ENCODE data around the gene SPAG4. TPM values are rescaled to one million over a fixed set of nuclear protein-coding genes. Genes with fewer than 3 reads are reported as not detected.

Gene SPAG4
- total RNA-seq, 1 donor from 2014 or later: 1.4 TPM

- DNase-seq: no peak
Measured at GRCh38 chr20:35660122-35660937, 44.7 kb downstream of the SPAG4 start.

DNA sequence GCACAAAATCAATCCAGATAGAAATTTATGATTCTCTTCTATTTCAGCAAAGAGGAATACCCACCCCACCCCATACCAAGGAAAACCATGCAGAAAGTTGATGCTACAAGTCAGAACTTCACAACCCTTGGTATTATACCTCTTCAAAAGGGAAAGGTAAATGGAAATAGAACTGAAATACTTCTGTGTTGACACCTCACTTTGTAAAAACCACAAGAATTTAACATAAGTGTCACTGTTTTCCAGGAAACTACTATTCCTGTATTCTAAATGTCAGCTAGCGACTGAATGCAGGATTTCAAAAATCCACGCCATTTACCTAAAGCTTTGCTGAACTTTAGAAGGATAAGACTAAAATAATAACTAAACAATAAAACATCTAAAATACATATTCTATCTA, 45.4 kb downstream of the SPAG4 start:
- no peak for DNase-seq

DNA sequence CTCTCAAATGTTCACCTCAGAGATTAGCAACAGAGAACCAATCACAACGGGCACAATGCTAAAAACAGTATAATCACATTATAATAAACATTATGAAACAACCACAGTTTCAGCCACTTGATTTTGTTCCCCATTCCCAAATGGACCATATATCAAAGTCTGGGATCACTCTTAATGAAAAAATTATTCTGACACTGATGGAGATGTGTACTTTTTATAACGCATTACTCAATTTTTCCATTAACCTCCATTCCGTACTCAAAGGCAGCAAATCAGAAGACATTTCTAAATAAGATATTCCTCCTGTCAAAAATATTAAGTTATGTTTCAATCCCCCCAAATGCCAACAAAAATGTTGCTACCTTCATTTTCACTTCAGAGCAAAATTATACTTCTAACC, 46.3 kb downstream of the SPAG4 start:
- no peak for DNase-seq

GRCh38 chr20:35662551-35662950, 46.9 kb downstream of the SPAG4 start:
- no peak for DNase-seq

DNA sequence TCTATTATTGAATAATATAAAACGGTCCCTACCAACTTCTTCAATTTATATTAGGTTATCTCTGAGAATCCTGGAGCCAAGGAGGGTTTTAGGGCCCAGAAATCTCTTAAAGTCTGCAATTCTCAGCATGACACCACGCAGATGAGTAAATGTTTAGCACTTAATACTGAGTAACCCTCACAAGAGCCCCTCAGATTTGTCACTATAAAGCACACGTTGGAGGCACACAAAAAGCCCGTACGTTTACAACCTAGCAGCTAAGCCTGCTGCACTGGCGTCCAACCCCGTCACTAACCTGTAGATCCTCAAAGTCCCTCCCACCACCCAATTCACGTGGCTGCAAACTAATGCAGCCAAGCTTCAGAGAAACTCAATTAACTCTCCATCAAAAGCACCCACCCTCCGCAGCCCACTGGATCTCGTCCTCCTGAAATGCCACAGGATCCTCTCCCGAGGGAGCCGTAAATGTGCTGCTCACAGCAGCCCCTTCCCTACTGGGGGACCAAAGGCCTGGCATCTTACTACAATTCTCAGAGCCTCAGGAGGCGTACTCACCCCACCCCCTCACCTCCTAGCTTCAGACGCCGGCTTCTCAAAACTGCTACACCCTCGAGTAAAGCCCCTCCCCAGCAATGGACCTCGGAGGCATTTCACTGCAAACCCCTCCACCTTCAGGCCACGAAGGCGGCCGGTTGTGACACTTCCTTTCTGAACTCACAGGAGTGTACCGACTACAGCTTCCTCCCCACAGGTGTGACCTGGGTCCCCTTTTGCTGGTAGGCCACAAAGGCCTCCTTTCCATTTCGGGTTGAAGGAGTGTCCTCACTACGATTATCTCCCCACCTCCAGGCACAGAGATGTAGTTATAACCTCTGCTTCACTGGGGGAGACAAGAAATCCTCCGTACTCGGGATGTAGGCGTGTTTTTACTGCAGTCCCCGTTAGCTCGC, 48.2 kb downstream of the SPAG4 start:
- DNase-seq: peak; percentile 24

DNA sequence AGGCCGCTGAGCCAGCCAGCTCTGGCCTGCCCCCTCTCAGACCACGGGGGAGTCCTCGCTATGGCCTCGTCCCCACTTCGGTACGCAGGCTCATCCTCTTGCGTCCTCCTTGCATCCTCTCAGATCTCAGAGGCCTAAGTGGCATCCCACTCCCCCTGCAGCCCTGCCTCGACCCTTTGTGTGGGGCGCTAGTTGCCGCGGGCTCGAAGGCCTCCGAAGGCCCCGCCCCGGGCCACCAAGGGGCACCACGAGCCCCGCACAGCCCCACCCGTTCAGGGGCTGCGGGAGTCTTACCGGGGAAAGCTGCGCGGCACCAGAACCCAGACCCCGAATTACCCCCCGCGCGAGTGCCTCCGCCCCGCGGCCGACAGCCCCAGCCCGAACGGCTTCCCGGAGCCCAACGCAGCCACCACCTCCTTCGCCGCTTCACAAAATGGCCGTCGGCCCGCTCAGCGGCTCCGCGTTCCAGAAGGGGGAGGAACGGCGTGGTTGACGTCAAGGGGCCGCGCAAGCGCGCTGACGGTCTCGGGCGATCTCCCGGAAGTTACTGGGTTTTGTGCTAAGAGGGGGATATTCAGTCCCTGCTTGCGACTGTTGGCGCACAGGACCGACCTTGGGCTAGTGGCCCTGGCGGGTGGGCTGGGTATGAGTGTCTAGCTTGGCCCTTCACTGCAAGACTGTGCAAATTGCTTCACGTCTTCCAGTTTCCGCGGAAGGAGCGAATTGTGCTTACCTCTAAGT, 49.0 kb downstream of the SPAG4 start, which contains the start of the genes CPNE1 and RBM12:
Gene CPNE1, minus strand, starts transcription at position 435 of the 741 bp plus-strand sequence. CDS start 31,977 bp downstream, outside the sequence.
Gene RBM12, minus strand, starts transcription at position 435 of the 741 bp plus-strand sequence. CDS start 9,578 bp downstream, outside the sequence.
- peak; percentile 85 for DNase-seq

- no peak for DNase-seq
Measured at GRCh38 chr20:35665949-35666288, 50.3 kb downstream of the SPAG4 start.

DNA sequence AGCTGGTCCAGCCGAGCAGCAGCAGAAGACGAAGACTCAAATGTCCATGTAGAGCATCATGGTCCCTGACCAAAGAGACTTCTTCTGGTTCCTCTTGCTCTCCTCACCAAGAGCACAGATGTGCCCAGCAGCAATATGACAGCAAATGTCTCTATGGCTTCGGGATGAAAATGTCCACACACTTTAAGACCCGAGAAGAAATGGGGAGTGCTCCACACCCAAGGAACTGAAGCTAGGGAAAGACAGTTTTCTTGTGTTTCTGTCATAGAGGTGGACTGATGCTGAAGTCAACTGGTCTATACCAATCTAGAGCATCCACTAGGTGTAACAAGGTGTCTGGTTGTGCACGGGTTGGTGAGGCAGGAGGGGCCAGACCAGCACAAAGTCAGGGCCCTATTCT, 53.6 kb downstream of the SPAG4 start:
- no peak for DNase-seq

DNA sequence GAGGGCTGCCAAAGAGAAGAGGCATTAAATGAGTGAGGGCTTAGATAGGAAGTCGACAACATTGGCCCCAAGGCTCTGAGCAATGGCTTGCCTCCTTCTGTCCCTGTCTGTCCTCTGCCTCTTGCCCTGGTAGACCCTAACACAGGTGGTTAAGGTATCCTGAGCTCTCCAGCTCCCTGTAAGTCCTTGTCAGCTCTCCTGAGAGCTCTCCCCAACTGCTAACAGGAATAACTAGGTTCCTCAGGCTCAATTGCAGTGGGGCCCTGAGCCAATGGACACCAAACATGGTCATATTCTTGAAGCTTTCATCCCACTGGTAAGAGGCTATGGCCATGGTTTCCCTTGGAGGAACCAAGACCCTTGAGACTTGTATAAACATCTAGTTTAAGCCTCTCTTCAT, 54.1 kb downstream of the SPAG4 start:
- no peak for DNase-seq

Small RNA genes within 50 kb of the gene (small RNA-seq; reads per million reads assigned to genes)
- gene RNU6-759P (not detected), gene RPL37P1 (not detected)

Other genes with a start within 250 kb of the SPAG4 start
- 28.5 TPM for gene UQCC1, start 203.9 kb upstream of the SPAG4 start, total RNA-seq
- 0.62 TPM for gene GDF5, start 177.6 kb upstream of the SPAG4 start, total RNA-seq
- 21.8 TPM for gene CEP250, start 160.2 kb upstream of the SPAG4 start, total RNA-seq
- gene C20orf173, start 86.2 kb upstream of the SPAG4 start, total RNA-seq: not detected
- 204 TPM for gene ERGIC3, start 73.8 kb upstream of the SPAG4 start, total RNA-seq
- gene CPNE1, start 49.1 kb downstream of the SPAG4 start, total RNA-seq: 55.1 TPM
- gene RBM12, start 49.1 kb downstream of the SPAG4 start, total RNA-seq: 108 TPM
- gene NFS1, start 83.5 kb downstream of the SPAG4 start, total RNA-seq: 40.6 TPM
- gene ROMO1, start 83.6 kb downstream of the SPAG4 start, total RNA-seq: 57.4 TPM
- gene RBM39, start 126.4 kb downstream of the SPAG4 start, total RNA-seq: 490 TPM
- 46.3 TPM for gene PHF20, start 156.2 kb downstream of the SPAG4 start, total RNA-seq

Measured in occipital lobe (tissue), 3 donors.